GM21367 (cell line): ENCODE measurements around the gene ADAMTS12.
A peak's percentile ranks its signal among the peaks of the same experiment; 100 is the strongest.
"Not testable (repeated sequence)": the region's sequence is repeated elsewhere in the genome, so short reads cannot be mapped to it uniquely, and the experiment has no call there.

Source experiments
- ATAC-seq: cut with Tn5 transposase; IDR thresholded peaks from one replicate; pipeline ENCODE4 v1.9.1; 2021; ENCODE audit not compliant: unreplicated experiment

The ADAMTS12 gene

DNA sequence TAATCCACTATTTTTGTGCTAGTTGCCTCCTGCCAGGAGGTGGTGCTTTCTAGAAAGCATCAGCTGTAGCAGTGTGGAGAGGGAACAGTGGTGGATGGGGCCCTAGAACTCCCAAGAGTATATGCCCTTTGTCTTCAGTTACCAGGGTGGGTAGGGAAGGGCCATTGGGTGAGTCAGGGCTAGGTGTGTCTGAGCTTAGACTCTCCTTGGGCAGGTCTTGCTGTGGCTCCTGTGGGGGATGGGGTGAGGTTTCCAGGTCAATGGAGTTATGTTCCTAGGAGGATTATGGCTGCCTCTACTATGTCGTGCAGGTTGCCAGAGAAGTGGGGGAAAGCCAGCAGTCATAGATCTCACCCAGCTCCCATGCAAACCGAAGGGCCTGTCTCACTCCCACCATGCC is 11.3 kb upstream of the ADAMTS12 start:
- ATAC-seq, result no peak

- ATAC-seq, result no peak
Observed at GRCh38 chr5:33901156-33901555, 9.4 kb upstream of the ADAMTS12 start.

DNA sequence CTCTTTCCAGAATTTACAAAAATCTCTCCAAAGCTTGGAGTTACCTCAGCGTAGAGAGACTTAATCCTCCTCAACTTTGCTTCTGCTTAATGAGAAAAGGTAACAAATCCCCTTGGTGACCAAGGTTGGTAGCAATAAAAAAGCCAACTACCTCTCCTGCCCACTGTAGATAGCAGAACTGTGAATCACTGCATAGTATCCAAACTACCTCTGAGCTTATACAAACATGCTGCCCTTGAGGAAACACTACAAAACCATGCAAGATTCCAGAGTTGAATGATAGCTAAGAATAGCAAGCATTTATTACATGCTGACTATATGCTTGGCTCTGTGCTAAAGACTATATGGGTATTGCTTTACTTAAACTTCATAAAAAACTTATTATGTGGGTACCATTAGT is 2.8 kb upstream of the ADAMTS12 start:
- ATAC-seq, result no peak

GRCh38 chr5:33892620-33893137 is 889 bp upstream of the ADAMTS12 start:
- no peak for ATAC-seq

DNA sequence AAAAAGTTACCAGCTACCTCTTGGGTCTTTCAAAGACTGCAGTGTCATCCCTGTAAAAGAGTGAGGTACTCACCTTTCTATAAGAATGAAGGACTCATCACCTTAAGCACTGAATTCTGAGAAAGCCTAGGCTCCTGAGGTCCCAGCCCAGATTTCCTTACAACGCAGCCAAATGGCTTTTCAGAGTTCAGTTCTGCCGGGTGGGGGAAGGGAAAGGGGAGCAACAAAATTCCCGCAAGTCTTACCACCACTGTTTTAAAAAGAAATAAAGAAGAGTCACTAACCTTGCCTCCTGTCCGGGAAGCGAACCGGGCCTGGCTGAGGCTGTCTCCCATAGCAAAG is 373 bp downstream of the ADAMTS12 start:
- no peak for ATAC-seq

DNA sequence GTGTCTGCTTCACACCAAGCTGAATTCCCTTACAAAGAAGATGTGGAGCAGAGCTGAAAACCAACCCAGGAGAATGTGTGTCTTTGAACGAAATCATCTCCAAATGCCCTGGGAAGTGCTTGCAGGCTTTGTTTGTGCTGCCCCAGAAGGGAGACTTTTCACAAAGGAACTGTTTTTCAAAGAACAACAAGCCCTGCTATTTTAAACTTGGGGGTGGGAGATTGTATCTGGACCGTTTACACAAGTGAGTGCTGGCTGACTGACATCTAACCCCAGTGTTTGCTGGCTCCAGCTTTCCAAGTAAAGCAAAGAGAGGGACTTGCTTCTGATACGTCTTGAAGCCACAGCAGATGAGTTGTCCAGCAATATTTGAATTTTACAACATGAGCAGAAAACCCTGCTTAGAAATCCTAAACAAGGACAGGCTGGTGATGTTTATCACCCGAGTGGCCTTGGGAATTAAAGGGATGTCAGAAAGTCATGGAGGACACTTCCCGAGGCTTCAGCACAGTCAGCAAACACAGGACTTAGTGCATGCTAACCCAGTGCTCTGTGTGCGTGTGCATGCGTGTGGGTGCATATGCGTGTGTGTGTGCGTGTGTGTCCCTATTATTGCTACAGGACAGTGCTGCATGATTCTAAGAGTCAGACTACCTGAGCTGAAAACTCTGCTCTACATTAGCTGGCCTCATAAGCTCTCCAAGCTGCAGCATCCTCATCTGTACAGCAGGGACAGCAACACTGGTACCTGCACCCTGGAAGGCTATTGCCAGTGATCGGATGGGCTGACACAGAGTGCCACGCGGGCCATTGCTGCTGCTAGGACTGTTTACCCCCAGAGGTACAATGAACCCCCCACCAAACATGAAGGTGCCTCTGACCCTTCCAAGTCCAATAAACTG is 1.4 kb downstream of the ADAMTS12 start:
- no peak for ATAC-seq

DNA sequence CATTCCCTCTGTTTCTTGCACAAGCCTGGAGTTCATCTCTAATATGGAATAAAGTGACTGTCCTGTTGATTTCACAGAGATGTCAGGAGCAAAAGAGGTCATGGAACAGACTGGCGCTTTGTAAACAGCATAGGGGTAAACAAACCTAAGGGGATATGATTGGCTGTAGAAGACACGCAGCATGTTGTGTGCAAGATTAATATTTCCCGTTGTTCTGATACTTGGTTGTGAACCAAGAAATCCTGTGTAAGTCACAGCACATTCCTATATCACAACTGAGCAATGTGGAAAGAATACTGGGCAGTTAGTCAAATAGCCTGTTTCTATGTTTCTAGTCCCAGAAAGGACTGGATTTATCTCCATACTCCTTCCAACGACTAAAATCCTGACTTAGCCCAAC is 3.2 kb downstream of the ADAMTS12 start:
- ATAC-seq, result no peak

GRCh38 chr5:33887268-33887667 is 4.5 kb downstream of the ADAMTS12 start:
- no peak for ATAC-seq

DNA sequence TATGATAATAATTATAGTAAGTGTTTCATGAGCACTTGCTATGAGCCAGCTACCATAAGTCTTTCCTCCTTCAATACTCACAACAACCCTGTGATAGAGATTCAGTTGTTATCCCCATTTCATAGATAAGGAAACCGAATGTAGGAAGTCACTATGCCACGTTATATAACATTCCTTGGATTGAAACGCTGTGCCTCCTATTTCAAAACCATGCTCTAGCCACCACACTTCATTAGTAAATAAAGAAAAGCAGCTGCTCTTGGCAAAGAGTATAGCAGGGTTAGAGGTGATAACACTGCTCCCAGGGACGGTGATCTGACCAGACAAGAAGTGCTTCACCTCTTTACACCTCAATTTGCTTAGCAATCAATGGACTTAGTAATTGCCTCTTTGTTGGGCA is 5.5 kb downstream of the ADAMTS12 start:
- no peak for ATAC-seq

GRCh38 chr5:33885679-33886078 is 6.1 kb downstream of the ADAMTS12 start:
- ATAC-seq, result no peak

- no peak for ATAC-seq
Observed at GRCh38 chr5:33883482-33883881, 8.3 kb downstream of the ADAMTS12 start.

- no peak for ATAC-seq
Observed at GRCh38 chr5:33880319-33880718, 11.5 kb downstream of the ADAMTS12 start.

DNA sequence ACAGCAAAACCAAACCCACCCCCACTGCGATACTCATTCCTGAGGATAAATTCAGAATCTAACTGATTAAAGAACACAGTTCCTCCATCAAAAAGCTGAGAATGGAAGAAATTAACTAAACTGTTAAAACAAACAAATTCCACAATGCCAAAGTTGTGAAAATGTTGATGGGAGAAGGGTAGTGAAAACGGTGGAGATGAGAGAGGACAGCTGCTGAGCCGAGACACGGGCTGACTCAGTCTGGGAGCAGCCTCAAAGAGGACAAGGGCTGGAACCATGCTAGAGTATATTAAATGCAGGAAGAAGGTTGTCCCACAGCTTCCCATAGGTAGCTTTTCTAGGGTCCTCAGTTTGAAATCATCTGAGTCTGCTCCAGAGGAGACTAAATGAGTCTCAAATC is 14.3 kb downstream of the ADAMTS12 start:
- ATAC-seq, result no peak

- no peak for ATAC-seq
Observed at GRCh38 chr5:33867241-33867640, 24.5 kb downstream of the ADAMTS12 start.

DNA sequence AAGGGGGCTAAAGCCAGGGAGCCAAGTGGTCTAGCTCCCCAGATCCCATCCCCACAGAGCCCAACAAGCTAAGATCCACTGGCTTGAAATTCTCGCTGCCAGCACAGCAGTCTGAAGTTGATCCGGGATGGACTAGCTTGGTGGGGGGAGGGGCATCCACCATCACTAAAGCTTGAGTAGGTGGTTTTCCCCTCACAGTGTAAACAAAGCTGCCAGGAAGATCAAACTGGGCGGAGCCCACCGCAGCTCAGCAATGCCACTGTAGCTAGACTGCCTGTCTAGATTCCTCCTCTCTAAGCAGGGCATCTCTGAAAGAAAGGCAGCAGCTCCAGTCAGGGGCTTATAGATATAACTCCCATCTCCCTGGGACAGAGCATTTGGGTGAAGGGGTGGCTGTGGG is 32.6 kb downstream of the ADAMTS12 start:
- not testable (repeated sequence) for ATAC-seq

- ATAC-seq, result no peak
Observed at GRCh38 chr5:33857037-33857436, 34.8 kb downstream of the ADAMTS12 start.

DNA sequence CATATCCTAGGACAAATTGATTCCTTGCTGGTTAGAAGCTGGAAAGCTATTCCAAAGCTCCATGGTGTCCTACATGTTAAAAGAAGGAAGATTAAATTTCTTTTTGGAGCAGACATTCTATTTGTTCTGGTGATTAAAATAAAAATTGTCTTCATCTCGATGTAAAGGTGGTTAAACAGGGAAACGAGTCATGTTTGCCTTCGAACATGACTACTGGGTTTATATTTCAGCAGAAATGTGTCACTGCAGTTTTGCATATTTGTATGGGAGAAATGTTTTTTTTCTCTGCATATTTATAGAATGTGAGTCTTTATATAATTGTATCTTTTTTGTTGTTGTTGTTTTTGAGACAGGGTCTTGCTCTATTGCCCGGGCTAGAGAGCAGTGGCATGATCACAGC is 36.4 kb downstream of the ADAMTS12 start:
- ATAC-seq, result no peak

DNA sequence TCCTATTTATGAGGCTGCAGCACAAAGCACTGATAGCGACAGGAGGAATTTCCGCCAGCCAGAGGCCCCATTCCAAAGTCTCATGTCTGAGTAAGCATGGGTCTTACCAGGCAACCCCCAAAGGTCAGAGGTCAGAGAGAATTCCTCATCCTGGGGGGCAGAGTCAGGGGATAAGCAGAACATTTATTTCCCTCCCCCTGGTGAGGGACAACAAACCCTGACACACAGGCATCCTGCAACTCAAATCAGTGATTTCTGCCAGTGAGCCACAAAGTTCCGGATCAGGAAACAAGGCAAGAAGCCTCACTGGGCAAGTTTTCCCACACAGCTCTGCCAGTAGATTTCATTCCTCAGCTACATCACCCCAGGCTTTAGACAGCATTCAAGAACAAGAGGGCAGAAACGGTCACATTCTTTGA is 37.0 kb downstream of the ADAMTS12 start:
- ATAC-seq, result no peak

GRCh38 chr5:33852837-33853236 is 39.0 kb downstream of the ADAMTS12 start:
- ATAC-seq, result no peak

DNA sequence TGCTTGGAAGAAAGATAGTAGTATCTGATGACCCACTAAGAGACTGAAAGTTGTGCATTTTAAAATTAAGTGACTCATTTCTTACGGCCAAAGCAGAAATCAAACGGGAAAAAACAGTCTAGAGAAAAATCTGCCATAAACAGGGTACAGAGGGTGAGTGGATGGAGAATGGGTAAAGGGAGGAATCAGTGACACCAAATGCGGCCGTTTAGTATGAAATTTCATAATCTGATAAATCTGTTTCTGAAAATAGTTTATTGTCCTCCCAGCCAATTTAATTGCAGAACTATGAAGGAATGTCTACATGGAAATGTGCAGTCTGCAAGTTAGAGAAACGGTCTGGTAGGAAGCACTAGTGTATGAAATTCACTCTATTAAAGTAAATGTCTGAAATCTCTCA is 39.5 kb downstream of the ADAMTS12 start:
- no peak for ATAC-seq

GRCh38 chr5:33850100-33850594 is 41.6 kb downstream of the ADAMTS12 start:
- peak; percentile 89 for ATAC-seq

DNA sequence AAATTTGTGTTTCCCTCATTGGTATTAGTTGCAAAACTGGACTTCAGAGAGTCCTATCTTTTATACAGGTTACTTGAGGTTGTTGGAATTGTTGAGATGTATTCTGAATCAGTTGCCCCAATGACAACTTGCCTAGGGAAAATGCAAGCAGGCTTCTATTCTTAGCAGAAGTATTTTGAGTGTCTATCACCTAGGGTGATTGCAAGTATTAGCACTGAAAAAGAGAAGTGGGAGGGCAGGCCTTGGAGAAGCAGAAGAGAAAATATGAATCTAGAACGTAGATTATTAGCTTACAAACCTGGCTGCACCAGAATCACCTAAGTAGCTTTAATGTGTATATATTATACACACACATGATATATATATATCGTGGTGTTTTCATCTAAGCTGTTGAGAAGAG is 43.2 kb downstream of the ADAMTS12 start:
- peak; percentile 42 for ATAC-seq

- ATAC-seq, result no peak
Observed at GRCh38 chr5:33846851-33847250, 44.9 kb downstream of the ADAMTS12 start.
